Measurements from ENCODE around the gene SMCO3.

DNA sequence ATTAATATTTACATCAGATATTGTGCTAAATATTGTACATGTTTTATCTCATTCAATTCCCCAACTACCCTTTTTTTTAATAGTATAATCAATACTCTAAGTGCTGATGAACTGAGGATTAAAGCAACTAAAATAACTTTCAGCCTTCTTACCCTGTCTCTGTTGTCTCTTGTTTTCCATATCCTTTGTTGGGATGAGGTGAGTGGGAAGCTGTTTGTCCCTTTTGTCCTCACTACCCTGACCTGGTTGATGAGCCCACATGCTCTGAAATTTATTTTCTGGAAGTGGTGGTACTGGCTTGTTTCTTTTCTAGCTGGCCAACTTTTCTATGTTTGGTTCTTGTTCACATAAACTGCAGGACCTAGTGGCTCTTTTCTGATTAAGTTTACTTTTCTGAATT is 38.9 kb upstream of the SMCO3 start:
- TF ChIP-seq CTCF (conservative IDR thresholded peaks at IDR 0.05; ENCODE audit: low read length) (no peak), EZH2phosphoT487 (IDR thresholded peaks at IDR 0.05; ENCODE audit: borderline replicate concordance, low read depth, low read length) (no peak)
